Inflammatory macrophage (primary cell): ENCODE data around the gene CSRNP3.

Experiments used
- DNase-seq, 2 donors: peaks; one replicate each; pipeline ENCODE4 v3.0.0-alpha.2; 2020 to 2022

Gene CSRNP3

DNA sequence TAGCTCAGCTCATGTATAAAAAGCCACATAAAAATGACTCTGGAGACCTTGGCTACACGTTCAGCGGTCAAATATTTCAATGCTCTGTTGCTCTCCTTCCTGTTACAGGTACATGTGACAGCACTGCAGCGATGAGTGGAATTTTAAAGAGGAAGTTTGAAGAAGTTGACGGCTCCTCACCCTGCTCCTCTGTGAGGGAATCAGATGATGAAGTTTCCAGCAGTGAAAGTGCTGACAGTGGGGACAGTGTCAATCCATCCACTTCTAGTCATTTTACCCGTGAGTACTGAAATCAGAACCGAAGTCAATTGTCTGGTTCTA, 125.4 kb downstream of the CSRNP3 start:
- no peak for DNase-seq

DNA sequence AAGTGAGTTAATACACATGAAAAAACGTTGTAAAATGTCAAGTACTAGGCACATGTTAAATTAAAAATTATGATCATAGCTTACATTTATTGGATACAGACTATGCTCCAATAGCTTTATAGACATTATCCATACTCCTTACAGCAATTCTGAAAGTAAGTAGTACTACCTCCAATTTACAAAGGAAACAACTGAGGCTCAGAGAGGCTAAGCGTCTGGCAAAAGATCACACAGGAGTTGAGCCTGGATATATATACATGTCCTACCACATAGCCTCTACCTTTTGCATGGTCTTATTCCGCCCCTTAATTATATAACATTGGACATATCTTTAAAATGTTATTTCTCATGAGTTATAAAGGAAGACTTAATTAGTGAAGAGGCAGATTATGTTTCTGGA, 127.3 kb downstream of the CSRNP3 start:
- DNase-seq: no peak

DNA sequence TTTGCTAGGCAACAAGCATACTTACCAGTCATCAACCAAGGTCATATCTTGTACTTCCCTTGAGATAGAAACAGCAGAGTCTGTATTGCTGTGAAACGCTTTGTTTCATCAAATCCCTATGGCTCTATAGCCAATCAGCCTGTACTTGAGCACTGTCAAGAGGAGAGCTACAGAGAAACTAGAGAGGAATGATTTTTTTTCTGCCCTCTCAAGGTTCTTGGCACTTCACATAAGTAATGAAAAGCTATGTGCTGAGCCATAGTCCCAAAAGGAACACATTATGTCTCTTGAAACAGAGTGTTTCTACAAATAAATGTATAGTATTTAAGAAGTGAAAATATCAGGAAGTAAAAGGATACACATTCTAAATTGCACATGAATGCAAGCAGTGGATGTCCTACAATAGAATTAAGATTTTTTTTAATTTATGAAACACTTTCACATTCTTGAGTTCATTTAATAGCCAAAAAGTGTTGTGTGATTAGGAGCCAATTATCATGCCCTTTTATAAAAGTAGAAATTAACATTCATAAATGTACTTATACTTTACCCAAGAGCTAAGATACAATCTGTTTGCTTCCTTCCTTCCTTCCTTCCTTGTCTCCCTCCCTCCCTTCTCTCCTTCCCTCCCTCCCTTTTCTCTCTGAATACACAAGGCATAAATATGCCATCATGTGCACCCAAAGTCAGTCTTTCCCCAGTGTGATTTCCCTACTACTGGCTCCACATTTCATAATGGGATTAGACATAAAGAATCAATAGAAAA, 131.8 kb downstream of the CSRNP3 start:
- no peak for DNase-seq

DNA sequence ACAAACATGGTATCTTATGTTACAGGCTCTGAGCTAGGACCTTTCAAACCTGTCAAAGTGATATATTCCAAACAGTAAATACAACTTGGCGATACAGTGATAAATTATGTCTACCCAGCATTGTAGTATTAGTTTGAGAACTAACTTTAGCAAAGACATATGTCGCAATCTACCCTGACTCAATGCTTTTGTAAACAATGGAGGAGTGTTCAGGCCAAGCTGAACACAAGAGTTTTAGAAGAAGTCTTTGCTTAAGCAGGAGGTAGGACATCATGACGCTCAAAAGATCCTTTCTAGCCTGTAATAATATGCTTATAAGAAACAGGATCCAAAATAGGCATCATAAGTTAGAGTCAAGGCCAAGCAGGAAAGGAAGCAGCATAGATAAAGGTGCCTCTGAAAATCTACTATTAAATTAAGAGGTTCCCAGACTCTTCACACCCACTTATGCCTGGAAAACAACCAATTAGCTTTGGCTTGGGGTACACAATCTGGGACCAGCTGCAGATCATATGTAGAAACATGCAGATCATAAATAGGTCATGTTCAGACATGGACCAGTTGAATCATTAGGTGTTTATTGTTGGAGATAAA, 132.5 kb downstream of the CSRNP3 start:
- DNase-seq: no peak

DNA sequence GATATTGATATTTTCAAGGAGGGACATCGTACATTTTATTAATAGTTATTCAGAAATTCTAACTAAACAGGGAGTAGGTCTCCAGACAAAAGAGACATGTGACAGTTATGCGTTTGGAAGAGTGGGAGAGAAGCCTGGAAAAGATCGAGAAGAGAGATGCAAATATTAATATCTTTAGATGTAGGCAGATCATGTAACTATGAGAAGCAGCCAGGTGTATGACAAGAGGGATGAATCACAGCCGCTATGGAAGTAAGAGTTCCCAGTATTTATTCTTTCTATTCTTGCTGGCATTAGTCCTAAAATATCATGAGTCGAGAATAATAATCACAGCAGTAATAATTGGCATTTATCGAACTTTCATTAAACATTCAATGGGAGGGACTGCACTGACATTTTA, 140.2 kb downstream of the CSRNP3 start:
- no peak for DNase-seq

DNA sequence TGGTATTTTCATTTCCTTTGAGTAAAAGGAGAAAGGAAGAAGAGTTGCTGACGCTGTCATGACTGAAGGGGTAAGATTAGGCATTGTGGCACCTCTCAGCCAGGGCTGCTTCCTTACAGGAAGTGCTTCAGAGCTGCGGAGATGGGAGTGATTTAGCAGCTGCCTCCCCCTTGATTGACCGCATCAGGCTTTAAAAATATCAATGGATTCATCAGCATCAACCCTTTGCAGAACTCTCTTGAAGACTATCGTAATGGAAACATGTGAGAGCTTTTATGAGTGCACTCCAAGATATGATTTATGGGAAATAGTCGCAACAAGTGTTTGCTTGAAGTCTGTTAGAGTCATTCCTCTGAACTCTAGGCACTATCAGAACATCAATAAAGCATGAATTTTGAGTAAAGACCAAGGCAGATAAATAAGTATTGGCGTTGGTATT, 141.1 kb downstream of the CSRNP3 start:
- no peak for DNase-seq

DNA sequence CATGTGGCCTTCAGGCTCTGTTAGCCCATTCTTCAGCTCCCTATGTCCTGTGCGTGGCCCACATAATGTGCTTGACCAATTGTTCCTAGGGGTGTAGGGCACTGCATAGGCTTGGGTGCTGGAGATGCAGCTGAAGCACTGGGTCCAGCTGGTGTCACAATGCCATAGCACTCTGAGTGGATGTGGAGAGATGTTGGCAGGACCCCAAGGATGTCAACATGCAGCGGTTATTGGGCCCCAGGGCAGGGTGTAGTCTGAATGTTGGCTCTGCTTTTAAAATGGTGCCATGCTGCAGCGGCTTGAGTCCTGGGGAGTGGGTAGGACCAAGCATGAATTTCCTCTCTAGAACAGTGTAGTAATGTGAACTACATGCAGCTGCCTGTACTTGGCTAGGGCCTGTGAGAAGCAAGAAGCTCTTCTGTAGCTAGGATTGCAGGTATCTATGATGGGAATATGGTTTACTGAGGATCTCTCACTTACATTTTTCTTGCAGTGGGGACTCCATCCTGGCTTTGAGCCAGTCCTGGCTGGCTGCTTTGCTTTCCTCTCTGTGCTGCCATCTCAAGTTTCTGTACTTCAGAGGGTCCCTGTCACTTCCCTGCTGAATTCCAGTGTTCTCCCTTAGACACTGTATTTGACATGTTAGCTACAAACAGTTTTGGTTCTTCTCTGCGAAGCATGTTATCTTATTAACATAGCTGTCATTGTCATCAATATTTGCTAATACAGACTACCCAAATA, 148.4 kb downstream of the CSRNP3 start:
- no peak for DNase-seq

DNA sequence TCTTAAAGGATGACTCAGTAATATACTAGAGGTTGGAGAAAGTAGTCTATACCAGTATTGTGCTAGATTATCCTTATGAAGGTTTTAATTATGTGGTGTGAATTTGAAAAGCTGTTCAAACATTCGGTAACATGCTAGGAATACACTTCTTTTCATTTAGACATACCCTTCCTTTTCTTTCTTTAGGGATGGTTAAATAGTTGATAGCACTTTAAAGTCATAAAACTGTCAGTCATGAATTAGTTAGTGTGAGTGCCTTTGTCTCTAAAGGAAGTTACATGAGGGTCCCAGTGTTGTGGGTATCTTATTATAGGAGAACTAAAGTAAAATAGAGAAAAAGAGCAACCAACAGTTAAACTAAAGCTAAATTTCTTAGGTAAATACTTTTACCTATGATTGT, 149.3 kb downstream of the CSRNP3 start:
- DNase-seq: no peak

DNA sequence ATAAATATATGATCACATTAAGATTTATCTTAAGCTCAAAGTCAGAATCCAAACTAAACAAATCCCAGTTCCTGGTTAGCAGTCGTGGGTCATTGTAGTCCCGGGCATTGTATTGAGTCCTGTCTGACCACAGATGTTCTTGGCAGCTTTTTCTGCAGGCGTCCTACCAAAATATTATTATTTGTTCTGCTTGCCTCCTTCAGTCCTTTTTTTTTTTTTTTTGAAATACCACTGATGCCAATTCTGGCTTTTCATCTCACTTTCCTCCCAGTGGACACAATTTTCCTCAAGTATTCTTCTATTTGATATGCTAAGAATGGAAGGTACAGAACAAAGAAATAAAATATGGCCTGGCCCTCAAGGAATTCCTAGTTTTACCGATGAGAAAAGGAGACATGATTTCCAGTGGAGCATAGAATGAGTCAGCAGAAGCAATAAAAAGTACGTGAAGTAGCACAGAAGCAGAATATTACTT, 151.6 kb downstream of the CSRNP3 start:
- no peak for DNase-seq

DNA sequence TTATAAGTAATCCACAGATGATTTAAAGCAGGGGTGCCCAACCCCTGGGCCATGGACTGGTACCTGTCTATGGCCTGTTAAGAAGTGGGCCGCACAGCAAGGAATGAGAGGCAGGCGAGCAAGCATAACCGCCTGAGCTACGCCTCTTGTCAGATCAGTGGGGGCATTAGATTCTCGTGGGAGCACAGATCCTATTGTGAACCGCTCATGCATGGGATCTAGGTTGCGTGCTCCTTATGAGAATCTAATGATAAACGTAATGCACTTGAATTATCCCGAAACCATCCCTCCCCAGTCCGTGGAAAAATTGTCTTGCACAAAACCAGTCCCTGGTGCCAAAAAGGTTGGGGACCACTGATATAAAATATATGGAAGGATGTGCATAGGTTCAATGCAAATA, 153.7 kb downstream of the CSRNP3 start:
- DNase-seq: no peak

DNA sequence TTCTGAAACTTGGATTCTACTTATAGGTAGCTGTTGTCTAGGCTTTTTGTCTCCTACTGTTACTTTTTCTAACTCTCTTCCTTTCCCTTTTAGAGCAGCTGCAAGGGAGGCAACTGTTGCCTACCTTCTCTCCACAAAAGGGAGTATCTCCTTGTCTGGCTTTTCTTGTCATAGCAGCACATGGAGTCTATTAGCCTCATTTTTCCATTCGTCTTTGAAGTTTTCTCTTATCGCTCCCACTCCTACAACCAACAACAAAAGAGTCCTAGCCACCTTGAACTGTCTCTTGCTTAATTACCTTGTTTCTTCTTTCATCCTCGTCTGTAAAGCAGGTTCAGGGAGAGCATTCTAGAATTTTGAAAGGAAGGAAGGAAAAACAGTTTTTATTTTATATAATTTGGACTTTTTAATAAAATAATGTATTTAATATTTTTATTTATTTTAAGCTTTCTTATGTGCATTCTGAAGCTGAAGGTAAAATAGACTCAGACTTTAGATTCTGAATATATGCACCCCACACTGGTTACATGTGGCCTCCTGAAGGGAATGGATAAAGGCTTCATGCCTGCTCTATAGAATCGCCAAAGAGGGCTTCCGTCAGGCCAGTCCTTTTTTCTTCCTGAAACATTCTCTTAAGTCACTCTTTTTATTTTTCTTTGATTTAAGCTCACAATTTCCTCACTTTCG, 154.4 kb downstream of the CSRNP3 start:
- DNase-seq: no peak

DNA sequence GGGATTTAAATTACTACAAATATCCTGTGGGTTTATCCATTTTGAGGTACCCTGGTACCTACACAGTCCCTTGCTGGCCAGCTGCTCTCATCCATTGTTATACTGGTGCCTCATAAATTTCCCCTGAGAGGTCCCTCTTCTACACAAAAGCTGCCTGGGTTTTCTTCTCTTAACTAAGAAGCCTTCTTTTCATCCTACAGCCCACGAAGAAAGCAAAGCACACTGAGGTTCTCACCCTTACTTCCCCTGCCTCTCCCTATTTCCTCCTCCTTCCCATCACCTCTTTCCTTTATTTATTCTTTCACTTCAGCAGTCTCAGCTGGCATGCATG, 154.9 kb downstream of the CSRNP3 start:
- no peak for DNase-seq

DNA sequence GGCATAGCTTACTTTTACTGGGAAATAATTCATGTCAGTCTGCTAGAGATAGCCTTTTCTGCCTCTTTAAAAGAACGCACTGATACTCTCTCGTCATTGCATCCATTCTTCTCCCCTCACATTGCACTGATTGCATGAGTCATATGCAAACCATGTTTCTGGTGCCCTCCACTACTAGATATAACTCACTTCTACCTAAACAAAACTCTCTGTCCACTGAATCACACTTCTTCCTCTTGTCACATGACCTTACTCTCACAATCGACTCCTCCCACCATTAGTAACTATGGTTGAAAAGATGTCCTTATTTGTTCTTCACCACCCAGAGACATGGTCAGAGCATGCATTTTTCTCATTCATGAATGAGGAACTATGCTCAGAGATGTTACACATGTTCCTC, 158.0 kb downstream of the CSRNP3 start:
- no peak for DNase-seq

DNA sequence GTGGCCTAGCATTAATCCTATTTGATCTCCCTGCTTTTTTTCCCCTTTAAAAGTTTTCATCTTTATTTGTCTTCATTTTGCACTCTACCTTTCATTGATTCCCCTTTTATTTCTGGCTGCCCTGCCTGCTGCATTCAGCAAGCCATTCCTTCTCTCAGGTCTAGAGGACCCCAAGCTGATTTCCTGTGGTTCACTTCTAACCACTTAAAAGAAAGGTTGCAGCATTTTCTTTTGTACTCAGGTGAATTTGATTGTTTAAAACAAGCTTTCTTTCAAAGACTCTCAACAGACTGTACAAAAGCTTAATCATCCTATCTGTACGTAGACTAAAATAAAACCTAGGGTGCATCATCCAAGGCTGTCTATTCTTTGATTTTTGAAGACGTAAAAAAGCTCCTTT, 160.3 kb downstream of the CSRNP3 start:
- DNase-seq: no peak

DNA sequence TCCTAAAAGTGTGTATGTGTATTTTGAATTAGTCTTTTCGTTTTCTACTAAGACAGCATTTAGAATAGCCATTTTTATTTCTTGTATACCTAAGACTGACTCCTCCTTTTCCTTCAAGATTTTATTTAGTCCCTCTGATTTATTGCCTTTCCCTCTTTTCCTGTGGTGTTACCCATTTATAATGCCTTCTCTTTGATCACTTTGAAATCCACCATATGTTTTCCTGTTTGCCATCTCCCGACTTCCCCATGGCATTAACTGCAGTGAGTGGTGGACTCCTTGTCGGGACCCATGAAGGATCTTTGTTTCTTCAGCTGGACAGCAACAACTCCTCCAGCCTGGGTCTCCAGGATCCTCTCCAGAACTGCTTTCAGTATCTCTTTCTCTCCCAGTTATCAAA, 160.7 kb downstream of the CSRNP3 start:
- DNase-seq: no peak

DNA sequence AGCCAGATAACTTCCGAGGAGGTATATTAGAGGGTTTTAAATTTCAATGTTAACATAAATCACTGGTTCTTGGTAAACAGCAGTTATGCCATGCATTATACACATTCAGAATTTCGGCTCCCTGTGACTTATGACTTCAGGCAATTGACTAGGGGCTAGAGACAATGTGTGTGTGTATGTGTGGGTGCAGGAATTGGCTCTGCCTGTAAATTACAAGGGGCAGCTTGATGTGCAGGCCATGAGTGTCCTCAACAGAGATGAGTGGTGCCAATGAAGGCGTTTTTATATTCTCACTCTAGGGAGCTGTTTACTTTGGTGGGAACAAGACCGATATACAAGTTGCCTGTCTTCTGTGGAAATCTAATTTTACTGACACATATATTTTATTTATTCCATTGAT, 161.6 kb downstream of the CSRNP3 start:
- no peak for DNase-seq

DNA sequence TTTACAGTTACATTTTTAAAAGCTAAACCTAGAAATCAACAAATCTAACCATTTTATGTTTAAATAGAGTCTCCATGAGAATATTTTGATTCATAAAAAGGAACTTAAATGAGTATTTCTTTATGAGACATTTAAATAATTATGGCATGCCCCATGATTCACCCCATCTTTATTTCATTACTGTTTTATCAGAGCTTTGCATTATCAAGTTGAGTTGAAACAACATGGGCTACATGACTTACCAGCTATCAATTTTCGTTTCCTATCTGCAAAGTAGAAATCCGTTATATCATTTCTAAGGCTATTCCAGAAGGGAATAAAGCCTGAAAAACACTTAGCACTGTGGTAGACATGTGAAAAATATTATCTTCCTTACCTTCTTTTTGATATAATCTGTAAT, 163.1 kb downstream of the CSRNP3 start:
- DNase-seq: no peak

DNA sequence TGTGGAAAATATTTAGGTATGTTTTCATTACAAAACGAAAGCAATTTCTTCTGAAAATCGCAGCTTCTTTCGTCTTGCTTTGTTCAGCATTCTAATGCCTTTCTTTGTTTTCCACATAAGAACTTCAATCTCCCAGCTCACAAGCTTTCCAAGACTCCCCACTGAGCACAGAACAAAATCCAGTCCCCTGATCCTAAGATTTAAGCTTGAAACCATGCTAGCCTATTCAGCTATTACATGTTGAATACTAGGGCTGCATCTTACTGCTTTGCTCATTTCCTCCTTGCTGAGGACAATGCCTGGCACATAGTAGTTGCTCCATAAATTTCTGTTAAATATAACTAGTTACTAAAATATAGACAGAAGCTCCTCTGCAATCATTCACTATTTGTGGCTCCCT, 163.9 kb downstream of the CSRNP3 start:
- DNase-seq: no peak

DNA sequence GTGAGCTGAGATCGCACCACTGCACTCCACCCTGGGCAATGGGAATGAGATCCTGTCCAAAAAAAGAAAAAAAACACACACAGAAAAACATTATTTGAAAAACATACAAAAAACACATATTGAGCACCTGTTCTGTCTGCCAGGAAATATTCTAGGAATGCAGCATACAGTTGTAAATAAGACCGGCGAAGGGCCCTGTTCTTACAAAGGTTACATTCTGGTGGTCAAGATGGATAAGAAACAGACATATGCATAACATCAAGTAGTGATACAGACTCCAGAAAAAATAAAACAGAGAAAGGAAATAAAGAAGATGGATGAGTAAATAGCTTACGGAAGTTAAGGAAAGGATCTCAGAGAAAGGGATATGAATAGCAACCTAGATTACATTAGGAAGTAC, 164.8 kb downstream of the CSRNP3 start:
- DNase-seq: no peak

DNA sequence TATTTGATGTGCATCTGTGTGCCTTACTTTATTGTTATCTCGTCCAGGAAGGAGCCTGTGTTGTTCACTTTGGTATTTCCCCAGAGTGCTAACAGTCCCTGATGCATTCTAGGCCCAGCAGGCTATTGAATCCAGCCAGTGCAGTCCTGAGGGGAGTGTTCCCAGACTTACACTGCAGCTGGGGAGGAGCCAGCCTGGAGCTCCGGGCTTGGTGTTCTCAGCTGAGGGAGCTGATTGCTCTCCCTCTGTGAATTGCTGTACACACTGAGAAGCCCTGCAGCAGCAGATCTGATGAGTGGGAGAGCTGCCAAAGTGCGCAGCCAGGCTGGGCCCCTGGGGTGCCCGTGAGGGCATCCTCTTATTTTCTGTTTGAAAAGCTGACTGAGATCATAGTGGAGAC, 165.4 kb downstream of the CSRNP3 start:
- DNase-seq: no peak

DNA sequence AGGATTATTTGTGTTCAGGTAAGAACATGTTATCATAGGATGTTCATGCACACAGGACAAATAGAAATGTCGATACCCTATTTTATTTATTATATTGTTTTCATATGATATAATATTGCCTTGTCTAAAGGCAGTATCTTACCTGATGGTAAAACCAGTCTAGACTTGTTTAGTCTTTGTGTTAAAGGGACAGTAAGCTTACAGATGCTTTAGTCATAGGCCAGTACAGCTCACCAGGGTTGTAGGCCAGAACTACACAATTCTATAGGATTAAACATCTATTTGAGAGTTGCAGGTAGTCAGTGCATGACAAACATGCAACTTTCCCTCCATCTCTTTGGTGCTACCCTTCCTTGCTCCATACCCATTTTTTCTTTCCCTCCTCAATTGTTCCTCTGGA, 166.0 kb downstream of the CSRNP3 start:
- no peak for DNase-seq

DNA sequence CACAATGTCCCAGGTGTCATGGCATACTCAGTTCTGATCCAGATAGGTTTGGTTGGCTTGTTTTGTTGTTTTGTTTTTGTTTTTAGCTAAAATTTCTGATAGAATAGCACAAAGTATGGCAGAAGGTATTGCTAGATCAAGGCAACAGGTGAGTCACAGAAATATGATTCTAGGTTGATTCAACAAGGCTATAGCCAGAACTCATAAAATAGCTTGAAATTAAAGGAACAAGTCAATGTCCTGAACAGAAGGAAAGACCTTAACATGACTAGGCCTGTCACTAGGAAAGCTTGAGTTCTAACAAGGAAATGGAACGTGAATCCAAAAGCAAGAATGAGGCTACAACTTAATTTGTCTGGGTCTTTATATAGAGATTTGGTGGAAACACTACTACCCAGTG, 167.5 kb downstream of the CSRNP3 start:
- DNase-seq: no peak

DNA sequence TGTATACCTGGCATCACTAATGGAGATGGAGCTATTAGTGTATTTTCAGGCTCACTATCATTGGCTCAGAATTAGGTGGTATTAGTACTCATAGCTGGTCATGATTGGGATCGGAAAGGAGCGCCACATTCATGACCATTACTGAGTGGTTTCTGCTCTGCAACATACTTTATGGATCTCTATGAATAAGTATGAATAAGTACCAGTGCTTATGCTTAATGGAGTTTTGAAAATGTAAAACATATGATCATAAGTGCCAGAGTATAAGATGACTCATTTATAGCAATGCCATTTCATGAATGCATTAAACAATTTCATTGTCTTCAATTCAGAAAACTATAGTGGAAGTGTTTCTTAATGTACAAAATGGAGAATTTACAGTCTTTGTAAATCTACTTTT, 167.9 kb downstream of the CSRNP3 start:
- DNase-seq: no peak

DNA sequence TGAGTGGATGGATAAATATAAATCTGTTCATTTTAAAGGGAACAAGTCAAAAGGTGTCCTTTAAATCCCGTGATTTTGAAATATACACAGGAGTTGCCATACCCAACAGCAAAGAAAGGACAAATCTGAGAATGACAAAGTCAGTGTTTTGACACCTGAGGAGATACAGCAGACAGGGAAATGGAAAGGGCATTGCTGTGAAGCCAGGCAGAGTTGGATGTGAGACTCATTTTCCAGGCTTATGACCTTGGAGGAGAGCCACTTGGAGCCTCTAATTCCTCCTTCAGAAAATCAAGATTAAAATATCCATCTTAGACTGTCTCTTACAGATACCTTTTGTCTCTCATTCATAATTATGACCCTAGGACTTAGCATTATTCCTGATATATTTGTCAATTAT, 170.0 kb downstream of the CSRNP3 start:
- no peak for DNase-seq
